ENCODE results near the gene OLFML3.

GRCh38 chr1:113935970-113936369 lies 43.3 kb upstream of the OLFML3 start:
- TF ChIP-seq CTCF (IDR thresholded peaks at IDR 0.05; ENCODE audit: insufficient read depth, low read length, poor library complexity, severe bottlenecking): no peak
- no peak for TF ChIP-seq EZH2phosphoT487 (conservative IDR thresholded peaks at IDR 0.05; ENCODE audit: low read length)
